Measurements from ENCODE around the gene FOXJ2.

DNA sequence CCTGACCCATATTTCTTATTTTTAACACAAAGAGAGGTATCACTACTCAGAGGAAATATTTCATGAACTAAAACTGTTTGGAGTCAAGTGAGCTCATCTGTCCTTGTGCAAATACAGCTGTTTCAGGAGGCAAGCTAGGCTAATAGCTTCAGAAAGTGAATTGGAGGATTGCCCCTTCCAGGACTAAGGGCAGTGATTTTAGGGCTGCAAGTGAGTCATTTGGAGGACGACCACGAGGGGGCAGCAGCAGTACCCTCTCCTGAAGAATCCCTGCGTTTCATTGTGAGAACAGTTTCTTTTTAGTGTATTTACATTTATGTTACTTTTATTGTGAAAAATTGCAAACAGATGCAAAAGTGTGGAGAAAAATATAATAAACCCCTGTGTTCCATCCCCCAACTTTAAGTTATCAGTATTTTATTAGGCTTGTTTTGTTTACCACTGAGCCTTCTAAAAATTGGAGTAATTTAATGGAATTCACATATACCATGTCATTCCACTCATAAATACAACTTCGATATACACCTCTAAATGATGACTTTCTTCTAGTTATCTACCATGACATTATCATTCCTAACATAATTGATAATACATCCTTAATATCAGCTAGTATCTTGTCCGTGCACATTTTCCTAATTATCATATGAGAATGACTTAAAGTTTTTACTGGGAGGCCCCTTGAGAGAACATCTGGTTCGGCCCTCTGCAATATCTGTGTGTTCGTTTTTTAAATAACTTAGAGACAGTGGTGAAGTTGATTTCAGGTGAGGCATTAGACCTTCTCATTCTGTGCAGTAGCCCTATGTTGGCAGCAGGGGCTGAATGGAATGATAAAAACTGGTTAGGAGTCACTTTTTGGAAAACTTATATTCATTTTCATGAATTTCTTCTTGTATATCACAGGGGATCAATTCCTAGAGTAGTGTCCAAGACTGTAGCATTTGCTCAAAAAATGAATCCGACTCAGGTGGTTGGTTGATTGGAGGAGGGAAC lies 13.7 kb downstream of the FOXJ2 start:
- no peak for TF ChIP-seq EP300 (IDR thresholded peaks at IDR 0.05; ENCODE audit: borderline replicate concordance in 1 of 2, low read depth in 1 of 2, low read length in 1 of 2)
- TF ChIP-seq GATA2 (CRISPR knock-in tag; IDR thresholded peaks at IDR 0.05): no peak
- TF ChIP-seq MAX (IDR thresholded peaks at IDR 0.05; ENCODE audit: low read depth): no peak
- peak; percentile 91 for TF ChIP-seq CTCF (IDR thresholded peaks at IDR 0.05)
- TF ChIP-seq, protein P1, sequence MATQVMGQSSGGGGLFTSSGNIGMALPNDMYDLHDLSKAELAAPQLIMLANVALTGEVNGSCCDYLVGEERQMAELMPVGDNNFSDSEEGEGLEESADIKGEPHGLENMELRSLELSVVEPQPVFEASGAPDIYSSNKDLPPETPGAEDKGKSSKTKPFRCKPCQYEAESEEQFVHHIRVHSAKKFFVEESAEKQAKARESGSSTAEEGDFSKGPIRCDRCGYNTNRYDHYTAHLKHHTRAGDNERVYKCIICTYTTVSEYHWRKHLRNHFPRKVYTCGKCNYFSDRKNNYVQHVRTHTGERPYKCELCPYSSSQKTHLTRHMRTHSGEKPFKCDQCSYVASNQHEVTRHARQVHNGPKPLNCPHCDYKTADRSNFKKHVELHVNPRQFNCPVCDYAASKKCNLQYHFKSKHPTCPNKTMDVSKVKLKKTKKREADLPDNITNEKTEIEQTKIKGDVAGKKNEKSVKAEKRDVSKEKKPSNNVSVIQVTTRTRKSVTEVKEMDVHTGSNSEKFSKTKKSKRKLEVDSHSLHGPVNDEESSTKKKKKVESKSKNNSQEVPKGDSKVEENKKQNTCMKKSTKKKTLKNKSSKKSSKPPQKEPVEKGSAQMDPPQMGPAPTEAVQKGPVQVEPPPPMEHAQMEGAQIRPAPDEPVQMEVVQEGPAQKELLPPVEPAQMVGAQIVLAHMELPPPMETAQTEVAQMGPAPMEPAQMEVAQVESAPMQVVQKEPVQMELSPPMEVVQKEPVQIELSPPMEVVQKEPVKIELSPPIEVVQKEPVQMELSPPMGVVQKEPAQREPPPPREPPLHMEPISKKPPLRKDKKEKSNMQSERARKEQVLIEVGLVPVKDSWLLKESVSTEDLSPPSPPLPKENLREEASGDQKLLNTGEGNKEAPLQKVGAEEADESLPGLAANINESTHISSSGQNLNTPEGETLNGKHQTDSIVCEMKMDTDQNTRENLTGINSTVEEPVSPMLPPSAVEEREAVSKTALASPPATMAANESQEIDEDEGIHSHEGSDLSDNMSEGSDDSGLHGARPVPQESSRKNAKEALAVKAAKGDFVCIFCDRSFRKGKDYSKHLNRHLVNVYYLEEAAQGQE (IDR thresholded peaks at IDR 0.05; ENCODE audit: low read depth, low read length): no peak
- TF ChIP-seq NRF1 (IDR thresholded peaks at IDR 0.05; ENCODE audit: low read depth, low read length): no peak
- no peak for TF ChIP-seq JUND (IDR thresholded peaks at IDR 0.05)
- TF ChIP-seq, protein P2, sequence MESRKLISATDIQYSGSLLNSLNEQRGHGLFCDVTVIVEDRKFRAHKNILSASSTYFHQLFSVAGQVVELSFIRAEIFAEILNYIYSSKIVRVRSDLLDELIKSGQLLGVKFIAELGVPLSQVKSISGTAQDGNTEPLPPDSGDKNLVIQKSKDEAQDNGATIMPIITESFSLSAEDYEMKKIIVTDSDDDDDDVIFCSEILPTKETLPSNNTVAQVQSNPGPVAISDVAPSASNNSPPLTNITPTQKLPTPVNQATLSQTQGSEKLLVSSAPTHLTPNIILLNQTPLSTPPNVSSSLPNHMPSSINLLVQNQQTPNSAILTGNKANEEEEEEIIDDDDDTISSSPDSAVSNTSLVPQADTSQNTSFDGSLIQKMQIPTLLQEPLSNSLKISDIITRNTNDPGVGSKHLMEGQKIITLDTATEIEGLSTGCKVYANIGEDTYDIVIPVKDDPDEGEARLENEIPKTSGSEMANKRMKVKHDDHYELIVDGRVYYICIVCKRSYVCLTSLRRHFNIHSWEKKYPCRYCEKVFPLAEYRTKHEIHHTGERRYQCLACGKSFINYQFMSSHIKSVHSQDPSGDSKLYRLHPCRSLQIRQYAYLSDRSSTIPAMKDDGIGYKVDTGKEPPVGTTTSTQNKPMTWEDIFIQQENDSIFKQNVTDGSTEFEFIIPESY (IDR thresholded peaks at IDR 0.05; ENCODE audit: borderline replicate concordance, low read depth): no peak
- TF ChIP-seq TCF12 (IDR thresholded peaks at IDR 0.05): no peak
- TF ChIP-seq RCOR1 (IDR thresholded peaks at IDR 0.05; ENCODE audit: low read length): no peak

Measured in SK-N-SH (cell line).